Panc1 (cell line): ENCODE measurements around the gene PSMD4.
"Not testable (repeated sequence)": the region's sequence is repeated elsewhere in the genome, so short reads cannot be mapped to it uniquely, and the experiment has no call there.

Experiments
- CTCF ChIP-seq: fragments of 450-650 bp; IDR thresholded peaks from 2 replicates; pipeline ENCODE4 v1.5.1; 2017; ENCODE audit warnings: mild to moderate bottlenecking
- SIN3A ChIP-seq: IDR thresholded peaks from 2 replicates; pipeline ENCODE4 v1.6.1; 2012; ENCODE audit warnings: low read depth, mild to moderate bottlenecking, low read length, moderate library complexity, borderline replicate concordance; ENCODE audit not compliant: insufficient read depth

- not testable (repeated sequence) for TF ChIP-seq SIN3A, CTCF
These were observed 49.1 kb upstream of the PSMD4 start for GRCh38 chr1:151205381-151205965.
